PFSK-1 (cell line): ENCODE measurements around the gene CARMIL1.

ENCODE experiments used
- FOXP2 ChIP-seq: optimal IDR thresholded peaks from 2 replicates; pipeline ENCODE3; 2011; ENCODE audit warnings: borderline replicate concordance, control low read depth, inconsistent platforms; ENCODE audit not compliant: insufficient read depth; ENCODE audit errors: extremely low read length, extremely low read depth
- POLR2AphosphoS5 ChIP-seq: IDR thresholded peaks from 2 replicates; pipeline ENCODE4 v1.6.1; 2012; ENCODE audit warnings: low read depth, mild to moderate bottlenecking, control low read depth, low read length, moderate library complexity
- REST ChIP-seq, 2 experiments: IDR thresholded peaks; 2 replicates each; pipeline versions ENCODE4 v1.6.1 to v1.8.0; 2011 to 2012; ENCODE audit warnings: low read depth in 2 of 2, low read length in 2 of 2, control low read depth in 1 of 2, inconsistent platforms in 1 of 2, mild to moderate bottlenecking in 1 of 2, moderate library complexity in 1 of 2; ENCODE audit not compliant: insufficient read depth in 1 of 2
- SIN3A ChIP-seq: IDR thresholded peaks from 2 replicates; pipeline ENCODE4 v1.6.1; 2012; ENCODE audit warnings: mild to moderate bottlenecking, low read length, moderate library complexity, borderline replicate concordance; ENCODE audit not compliant: insufficient read depth

DNA sequence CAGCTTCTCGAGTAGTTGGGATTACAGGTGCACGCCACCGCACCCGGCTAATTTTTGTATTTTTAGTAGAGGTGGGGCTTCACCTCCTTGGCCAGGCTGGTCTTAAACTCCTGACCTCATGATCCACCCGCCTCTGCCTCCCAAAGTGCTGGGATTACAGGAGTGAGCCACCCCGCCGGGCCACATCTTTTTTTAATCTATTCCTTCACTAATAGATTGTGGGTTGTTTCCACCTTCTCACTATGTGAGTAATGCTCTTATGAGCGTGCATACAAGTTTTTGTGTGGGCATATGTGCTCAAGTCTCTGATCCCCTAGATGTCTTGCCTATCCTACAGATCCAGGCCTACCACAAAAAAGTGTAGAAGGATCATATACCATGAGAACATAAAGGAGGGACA is 30.7 kb downstream of the CARMIL1 start:
- TF ChIP-seq POLR2AphosphoS5, result no peak
- TF ChIP-seq REST (IDR thresholded peaks at IDR 0.05; ENCODE audit: insufficient read depth in 1 of 2, low read depth in 2 of 2, low read length in 2 of 2), result no peak
- no peak for TF ChIP-seq FOXP2
- TF ChIP-seq SIN3A, result no peak
